GM18505 (cell line): ENCODE measurements around the gene GFPT2.

Experiments used
- ATAC-seq: cut with Tn5 transposase; IDR thresholded peaks from one replicate; pipeline ENCODE4 v1.9.1; 2021; ENCODE audit not compliant: unreplicated experiment
- POLR2A ChIP-seq: IDR thresholded peaks from 4 replicates; pipeline ENCODE4 v1.6.1; 2011; ENCODE audit warnings: borderline replicate concordance; ENCODE audit not compliant: insufficient read depth, insufficient read length; ENCODE audit errors: extremely low read depth

GFPT2 gene

DNA sequence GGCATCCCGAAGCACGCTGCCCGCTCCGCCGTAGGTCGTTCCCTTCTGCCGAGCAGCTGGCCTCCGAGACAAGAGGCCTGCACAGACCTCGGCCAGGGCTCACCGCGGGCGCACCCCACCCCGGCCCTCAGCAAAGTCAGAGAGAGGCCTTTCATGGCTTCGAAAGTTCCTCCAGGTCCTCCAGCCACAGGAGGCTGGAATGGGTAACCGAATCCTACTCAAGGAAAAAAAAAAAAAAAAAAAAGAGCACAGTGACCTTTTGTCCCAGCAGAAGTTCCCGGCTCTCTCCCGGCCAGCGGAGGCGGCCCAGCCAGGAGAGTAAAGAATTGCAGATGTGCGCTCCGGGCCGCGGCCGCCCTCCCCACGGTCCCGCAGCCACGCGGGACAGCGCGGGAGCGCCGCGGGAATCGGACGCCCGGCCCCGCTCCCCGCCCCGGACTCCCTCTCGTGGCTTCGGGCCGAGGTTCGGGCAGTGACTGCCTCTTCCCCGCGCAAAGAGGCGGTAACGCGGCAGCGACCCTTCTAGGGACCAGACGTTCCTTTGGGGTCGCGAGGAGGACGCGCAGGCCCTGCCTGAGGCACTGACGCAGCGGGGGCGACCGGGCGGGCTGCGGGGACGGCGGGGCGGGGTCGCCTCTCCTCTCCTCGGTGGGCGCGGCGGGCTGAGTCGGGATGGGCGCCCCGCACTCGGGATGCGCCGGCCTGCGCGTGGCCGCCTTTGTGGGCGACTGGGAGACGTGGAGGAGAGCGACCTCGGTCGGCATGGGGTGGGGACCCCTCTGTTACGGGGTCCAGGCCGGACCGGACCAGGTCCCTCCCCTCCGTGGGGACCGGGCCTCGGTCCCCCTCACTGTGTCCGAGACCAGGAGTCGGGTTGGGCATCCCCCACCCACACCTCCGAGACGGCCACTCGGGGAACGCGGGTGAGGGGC, 754 bp downstream of the GFPT2 start:
- no peak for TF ChIP-seq POLR2A
- peak; percentile 14 for ATAC-seq

DNA sequence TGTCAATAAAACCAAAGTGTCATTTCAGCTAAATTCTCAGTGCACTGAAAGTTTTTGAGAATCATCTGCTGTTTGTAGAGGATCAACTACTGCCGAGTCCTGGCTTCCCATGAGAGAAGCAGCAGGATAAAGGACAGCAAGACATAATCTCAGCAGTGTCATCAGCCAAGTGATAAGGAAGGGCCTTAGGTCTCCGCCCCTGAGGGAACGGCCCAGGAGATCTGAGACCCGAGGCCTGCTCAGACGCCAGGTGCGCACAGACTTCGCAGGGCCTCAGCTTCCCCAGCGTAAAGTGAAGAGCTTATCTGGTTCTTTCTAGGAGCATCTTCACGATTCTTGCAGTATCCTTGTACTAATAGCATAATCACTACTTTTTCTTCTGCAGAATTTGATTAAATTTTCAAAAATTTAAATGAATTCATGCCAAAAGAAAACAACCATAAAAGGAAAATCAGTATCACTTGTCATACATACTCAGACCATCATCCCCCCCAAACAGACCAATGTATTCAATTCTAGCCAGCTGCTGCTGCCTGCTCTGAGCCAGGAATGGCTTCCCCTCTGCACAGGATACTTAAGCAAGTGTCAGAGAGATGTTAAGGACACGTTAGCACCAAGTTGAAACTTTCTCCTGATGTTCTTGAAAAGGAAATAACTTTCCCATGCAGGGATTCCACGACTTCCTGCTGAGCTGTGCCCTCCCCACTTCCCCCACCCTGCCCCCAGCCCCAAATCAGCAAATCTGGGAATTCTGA, 2.2 kb downstream of the GFPT2 start:
- no peak for TF ChIP-seq POLR2A
- no peak for ATAC-seq

DNA sequence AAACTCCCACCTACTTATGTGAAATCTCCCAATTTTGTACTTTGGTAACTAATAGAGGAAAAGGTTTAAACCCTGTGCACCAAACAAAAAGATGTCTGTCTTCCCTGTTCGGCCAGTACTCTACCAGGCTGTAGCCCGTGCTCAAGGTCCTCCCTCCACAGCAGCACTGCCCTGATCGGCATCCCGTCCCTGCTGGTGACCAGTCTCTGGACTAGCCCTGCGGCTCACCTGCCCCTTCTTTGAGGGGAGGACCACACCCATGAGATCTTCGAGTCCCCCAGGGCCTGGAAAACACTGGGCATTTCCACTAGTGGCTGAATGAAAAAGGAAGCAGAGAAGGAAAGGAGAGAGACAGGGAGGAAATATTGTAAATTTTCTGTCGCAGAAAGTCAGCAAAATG, 2.8 kb downstream of the GFPT2 start:
- TF ChIP-seq POLR2A = no peak
- no peak for ATAC-seq

DNA sequence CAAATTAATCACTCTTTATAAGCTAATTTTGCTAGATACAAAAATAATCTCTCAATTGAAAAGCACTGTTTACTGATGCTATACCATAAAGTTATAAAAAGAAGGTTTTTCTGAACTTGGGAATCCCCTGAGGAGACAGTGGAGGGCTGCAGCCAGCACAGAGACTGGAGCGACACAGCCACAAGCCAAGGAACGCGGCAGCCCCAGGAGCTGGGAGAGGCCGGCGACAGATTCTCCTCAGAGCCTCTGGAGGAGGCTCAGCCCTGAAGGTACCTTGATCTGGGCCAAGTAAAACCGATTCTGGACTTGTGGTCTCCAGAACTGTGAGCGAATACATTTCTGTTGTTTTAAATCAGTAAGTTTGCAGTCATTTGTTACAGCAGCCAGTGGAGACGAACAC, 3.7 kb downstream of the GFPT2 start:
- TF ChIP-seq POLR2A = no peak
- no peak for ATAC-seq

DNA sequence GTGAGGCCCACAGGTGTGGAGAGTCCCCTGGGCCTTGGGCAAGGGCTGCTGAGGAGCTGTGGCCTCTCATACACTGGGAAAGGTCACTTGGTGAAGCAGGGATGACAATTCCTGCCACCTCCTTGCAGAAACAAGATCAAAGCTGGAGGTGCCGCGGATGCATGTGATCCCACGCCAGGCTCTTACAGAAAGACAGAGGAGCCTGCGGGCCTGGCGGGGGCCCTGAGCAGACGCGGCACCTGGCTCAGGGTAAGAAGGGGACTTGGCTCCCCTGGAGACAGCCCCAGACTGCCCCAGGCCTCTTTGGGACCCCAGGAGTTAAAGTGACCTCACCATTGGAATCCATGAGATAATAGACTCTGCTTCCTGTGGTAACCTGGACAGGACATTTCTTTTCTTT, 4.8 kb downstream of the GFPT2 start:
- no peak for ATAC-seq
- no peak for TF ChIP-seq POLR2A

DNA sequence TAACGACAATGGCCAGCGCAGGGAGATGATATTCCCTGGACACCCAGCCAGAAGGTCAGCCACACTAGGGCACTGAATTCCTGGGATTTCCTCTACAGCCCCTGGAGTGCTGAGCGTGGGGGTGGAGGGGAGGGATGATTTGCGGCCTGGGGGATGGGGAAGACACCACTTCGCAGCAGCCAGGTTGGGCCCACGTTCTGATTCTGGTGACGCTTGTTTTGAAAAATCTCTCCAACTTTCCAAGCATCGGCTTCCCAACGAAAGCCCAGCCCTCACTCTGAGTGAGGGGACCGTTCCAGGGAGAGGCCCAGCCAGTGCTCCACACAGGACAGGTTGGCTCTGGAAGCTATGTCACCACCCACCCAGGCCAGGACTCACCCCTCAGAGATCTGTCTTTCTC, 5.4 kb downstream of the GFPT2 start:
- TF ChIP-seq POLR2A = no peak
- no peak for ATAC-seq

DNA sequence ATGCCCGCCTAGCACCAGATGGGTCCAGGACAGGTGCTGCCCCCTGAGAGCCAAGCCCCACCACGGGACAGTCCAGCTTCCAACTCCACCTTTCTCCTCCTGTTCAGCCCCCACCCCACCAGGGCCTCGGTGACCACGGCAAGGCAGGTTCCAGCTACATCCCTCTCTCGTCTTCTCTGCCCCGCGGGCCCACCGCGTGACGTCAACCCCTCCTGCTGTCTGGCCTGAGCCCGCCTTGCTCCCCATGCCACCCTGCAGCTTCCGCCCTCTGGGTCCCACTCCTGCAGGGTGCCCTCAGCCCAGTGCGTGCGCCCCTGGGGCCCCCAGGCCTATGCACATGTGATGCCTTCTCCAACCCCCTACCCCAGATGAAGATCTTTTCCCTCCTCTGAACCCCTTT, 6.8 kb downstream of the GFPT2 start:
- no peak for TF ChIP-seq POLR2A

DNA sequence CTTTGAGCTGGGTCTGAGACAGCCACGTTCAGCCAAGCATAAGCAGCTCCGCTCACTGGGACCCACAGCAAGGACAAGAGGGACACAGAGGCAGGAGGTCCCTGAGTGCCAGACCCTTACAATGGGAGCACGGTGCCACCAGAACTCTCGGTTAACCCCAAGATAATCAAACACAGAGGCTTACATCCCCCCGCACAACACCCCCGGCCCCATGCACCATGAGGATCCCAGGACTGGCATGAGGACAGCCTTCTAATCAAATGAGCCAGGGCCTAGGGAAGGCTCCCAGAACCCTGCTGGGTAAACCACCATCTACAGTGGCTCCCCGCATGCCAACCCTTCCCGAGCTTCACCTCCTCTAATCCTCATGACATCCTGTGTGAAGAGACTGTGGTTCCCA, 7.4 kb downstream of the GFPT2 start:
- no peak for ATAC-seq
- no peak for TF ChIP-seq POLR2A

More for the DNA sequence above, 6.8 kb downstream of the GFPT2 start:
- ATAC-seq = no peak

DNA sequence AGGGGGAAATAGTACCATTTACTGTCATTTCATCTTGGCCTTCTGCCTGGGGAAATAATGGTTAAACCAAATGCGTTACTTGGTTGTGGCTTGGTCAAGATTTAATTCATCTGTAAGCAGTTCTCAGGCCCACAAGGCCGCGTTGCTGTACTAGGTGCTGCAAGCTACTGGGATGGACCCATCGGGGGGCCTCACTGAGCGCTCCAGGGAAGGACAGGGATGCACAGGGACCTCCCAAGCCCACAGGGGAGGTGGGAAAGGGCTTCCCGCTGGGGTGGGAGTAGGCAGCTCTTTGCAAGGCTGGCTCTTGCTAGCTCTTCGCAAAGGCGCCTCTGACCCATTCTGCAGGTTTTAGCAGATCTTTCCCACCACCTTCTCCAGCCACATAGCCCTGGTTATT, 8.0 kb downstream of the GFPT2 start:
- no peak for ATAC-seq
- TF ChIP-seq POLR2A = no peak

DNA sequence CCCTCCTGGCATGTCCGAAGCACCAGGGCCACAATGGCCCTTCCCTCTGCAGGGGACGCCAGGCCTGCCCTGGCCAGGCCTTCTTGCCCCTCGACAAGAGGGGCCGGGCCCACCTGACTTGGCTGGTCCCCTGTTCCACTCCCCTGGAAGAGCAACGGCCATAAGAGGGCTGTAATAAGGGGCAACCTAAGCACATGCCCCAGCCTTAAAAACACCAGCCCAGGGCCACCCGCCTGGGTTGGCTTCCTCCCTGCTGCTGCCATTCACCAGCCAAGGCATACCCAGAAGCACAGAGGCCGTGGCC, 8.5 kb downstream of the GFPT2 start:
- ATAC-seq = no peak
- TF ChIP-seq POLR2A = no peak

DNA sequence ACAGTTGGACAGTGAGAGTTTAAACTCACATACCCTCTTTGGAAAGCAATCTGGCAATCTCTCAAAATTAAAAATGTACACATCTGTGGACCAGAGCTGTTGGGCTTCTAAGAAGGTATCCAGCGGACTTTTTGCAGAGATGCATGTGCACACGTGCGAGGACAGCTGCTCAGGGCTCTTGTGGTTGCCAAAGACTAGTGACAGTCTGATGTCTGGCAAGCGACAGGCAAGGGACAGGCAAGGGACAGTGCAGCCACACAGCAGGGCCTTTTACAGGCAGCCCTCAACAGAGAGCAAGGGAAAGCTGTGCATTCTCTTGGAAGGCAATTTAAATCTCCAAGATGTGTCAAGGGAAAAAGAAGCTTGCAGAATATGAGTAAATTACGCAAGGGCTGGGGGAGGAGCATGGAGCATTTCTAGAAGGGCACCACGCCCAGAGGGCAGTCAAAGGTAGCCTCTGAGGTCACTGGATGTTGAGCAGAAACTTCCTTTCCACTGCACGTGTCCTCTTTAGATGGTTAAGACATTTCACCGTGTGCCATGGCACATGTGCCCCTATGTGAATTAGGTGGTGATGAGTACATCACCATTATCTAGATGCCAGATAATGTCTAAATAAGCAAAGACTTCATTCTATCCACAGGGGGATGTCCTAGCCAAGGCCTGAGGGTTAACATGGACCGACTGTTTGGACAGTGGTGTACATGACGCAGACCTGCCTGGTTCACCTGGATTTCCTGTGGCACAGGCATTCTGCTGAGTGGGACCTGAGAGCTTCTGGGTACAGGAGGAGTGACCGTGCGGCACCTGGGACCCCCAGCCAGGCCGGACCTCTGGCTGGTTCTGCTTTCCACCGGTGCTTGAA, 9.1 kb downstream of the GFPT2 start:
- no peak for ATAC-seq
- no peak for TF ChIP-seq POLR2A

DNA sequence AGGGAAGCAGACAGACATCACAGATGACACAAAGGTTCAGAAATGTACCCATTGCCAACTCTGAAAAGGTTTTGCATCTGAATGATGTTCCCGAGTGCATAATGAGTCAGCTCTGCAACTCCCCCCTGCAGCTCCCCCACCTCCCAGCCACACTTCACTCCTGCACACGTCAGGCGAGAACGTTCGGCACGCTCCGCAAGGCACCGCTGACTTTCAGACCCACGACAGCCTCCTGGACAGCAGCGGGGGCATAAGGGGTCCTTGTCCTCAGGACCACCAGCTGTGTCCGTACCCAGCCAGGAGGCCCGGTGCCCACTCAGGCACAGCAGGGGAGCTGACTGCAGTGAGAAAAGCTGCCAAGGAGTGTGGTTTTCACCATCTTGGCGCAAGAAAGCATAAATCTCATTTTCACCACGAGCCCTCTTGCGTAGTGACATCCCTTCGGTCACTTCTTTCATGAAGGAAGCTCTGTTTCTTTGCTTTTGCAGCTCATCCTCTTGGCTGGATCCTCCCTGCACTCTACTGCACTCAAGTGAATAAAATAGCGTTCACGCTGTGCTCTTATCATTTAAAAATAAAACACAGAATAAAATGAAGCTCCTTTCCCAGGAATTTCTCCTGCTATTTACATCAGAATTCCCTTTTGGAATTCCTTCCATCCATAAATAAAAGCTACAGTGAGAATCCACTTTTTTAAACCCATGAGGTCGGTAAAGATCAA, 9.9 kb downstream of the GFPT2 start:
- no peak for TF ChIP-seq POLR2A
- ATAC-seq = no peak

DNA sequence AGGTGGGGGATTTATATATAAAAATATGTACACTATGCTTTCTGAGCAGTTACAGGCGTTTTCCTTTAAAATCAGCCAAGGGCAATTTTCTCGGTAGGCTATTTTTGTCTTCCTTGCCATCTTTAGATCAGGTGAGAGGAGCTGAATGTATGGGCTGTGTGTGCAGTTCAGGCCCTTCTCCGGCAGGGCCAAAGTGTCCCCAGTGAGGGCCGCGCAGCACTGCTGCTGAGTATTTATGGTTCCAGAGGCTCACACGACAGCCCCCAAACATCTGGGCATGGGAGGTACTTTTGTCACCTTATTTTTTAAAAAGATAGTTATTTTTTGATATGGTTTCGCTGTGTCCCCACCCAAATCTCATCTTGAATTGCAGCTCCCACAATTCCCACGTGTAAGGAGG, 11.5 kb downstream of the GFPT2 start:
- no peak for ATAC-seq
- TF ChIP-seq POLR2A = no peak

DNA sequence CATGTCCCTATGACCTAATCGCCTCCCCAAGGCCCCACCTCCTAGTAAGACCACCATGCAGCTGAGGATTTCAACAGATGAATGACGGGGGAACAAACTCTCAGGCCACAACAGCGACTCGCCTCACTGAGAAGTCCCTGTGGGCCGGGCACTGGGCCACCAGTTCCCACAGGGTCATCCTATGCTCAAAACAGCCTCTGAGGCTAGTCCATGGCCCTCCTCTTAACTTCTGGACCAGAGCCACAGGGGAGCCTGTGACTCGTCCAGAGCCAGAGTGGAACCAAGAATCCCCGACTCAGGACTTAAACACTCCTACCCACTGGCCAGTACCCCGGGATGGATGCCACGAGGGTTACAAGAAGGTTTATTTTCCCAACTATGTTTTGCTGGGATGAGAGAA, 12.3 kb downstream of the GFPT2 start:
- no peak for TF ChIP-seq POLR2A
- no peak for ATAC-seq
